Measurements from ENCODE around the gene ZNF845. TPM values are rescaled to one million over a fixed set of nuclear protein-coding genes. Genes with fewer than 3 reads are reported as not detected.

ZNF845 gene
- total and polyA plus RNA-seq, 2 donors (not counting 3 experiments of a cell fraction or from before 2014, with no cell fraction given), result 0.88 to 4.6 TPM

- DNase-seq (ENCODE audit: low read depth, low spot score) (no peak), FAIRE-seq (no peak)
- peaks cover 2% of the 10 kb centered on the region for H3K4me1 ChIP-seq (ENCODE audit: control insufficient read depth, extremely low read depth, insufficient read depth, low read length)
- no peaks in the 10 kb centered on the region for H3K27me3 ChIP-seq (ENCODE audit: control insufficient read depth in 2 of 2, insufficient read depth in 2 of 2, low read length in 2 of 2)
- no TSS peak for BruUV-seq (replicated peaks)
- peaks cover 6% of the 10 kb centered on the region for H3K79me2 ChIP-seq (ENCODE audit: control insufficient read depth, insufficient read depth, low read length)
- dilution Hi-C loops (cut with MboI; ENCODE audit: extremely low pct_ligation_motif_present, low sequenced_read_pairs) (no loop called here), intact Hi-C loops (cut with micrococcal nuclease) (loop anchor here (5.0 kb wide), 1 partner anchor 230 kb away; the partner anchor contains the start of gene ZNF160)
- TF ChIP-seq JUN (IDR thresholded peaks at IDR 0.05; ENCODE audit: borderline replicate concordance, insufficient read depth, insufficient read length, low read depth) (no peak), MYC (IDR thresholded peaks at IDR 0.05; ENCODE audit: low read depth, low read length) (no peak), POLR2A (IDR thresholded peaks at IDR 0.05; ENCODE audit: low read depth, low read length) (no peak), FOS (IDR thresholded peaks at IDR 0.05; ENCODE audit: borderline replicate concordance, insufficient read depth, low read length) (no peak), GATA2 (IDR thresholded peaks at IDR 0.05; ENCODE audit: insufficient read depth, insufficient read length, low read depth, low read length) (no peak), CTCF (IDR thresholded peaks at IDR 0.05; ENCODE audit: extremely low read depth in 1 of 2, insufficient read depth in 1 of 2, low read depth in 1 of 2, low read length in 2 of 2) (no peak), EZH2 (IDR thresholded peaks at IDR 0.05; ENCODE audit: borderline replicate concordance, low read depth, low read length, severe bottlenecking) (no peak), POLR2AphosphoS5 (IDR thresholded peaks at IDR 0.05; ENCODE audit: insufficient read depth, low read depth, low read length) (no peak), MAX (IDR thresholded peaks at IDR 0.05; ENCODE audit: insufficient read depth, insufficient read length) (no peak)
- peak overlapping the region; percentile 89 for H3K4me2 ChIP-seq (ENCODE audit: insufficient read depth, low read length)
- H3K36me3 ChIP-seq (ENCODE audit: control insufficient read depth in 2 of 2, extremely low read depth in 1 of 2, insufficient read depth in 2 of 2, low read length in 2 of 2), result no peaks in the 10 kb centered on the region
- H3K4me3 ChIP-seq (replicated peaks in 1 of 3; ENCODE audit: insufficient read depth in 1 of 3, low read depth in 1 of 3, low read length in 3 of 3), result no peak overlapping the region
- POLR2A ChIA-PET, result interaction anchor here (0.6 kb wide), 1 partner anchor 251 kb away, joined by 3 read pairs; no protein-coding TSS in a partner anchor
- no peak overlapping the region for H3K27ac ChIP-seq (ENCODE audit: insufficient read depth, low read depth, low read length)
- H4K20me1 ChIP-seq (replicated peaks; ENCODE audit: control insufficient read depth, extremely low read depth, insufficient read depth, low read length), result no peaks in the 10 kb centered on the region
- no peaks in the 10 kb centered on the region for H3K9me3 ChIP-seq (replicated peaks; ENCODE audit: control insufficient read depth, insufficient read depth, low read length)
- no peak overlapping the region for H2AFZ ChIP-seq (ENCODE audit: low read depth, low read length)
- H3K9me1 ChIP-seq (replicated peaks; ENCODE audit: control insufficient read depth, extremely low read depth, insufficient read depth, low read length), result no peaks in the 10 kb centered on the region
- no peak overlapping the region for H3K9ac ChIP-seq (replicated peaks; ENCODE audit: extremely low read depth, insufficient read depth, low read length)
- CTCF ChIA-PET, result interaction anchor here (1.6 kb wide), 1 partner anchor 256 kb away, joined by 5 read pairs; no protein-coding TSS in a partner anchor
Observed at GRCh38 chr19:53332484-53332883, 1.1 kb upstream of the ZNF845 start.

All from endothelial cell of umbilical vein (primary cell).